Suprapubic skin (tissue), 4 donors: ENCODE data around the gene STX8.

Experiments
- CTCF ChIP-seq, 2 donors: fragments of 200-600 bp in 1 of 2; fragments of 450-650 bp in 1 of 2; sonication (generic) in 1 of 2; IDR thresholded peaks; one replicate each; pipeline ENCODE4 v1.5.1; 2016 to 2019; ENCODE audit warnings: antibody characterized with exemption in 2 of 2, mild to moderate bottlenecking in 1 of 2, moderate library complexity in 1 of 2
- POLR2A ChIP-seq, 2 donors: fragments of 450-650 bp; IDR thresholded peaks; one replicate each; pipeline ENCODE4 v1.6.1; 2017; ENCODE audit warnings: antibody characterized with exemption in 2 of 2, mild to moderate bottlenecking in 2 of 2, moderate library complexity in 2 of 2
- POLR2AphosphoS5 ChIP-seq, 3 donors: sonication (generic); formaldehyde crosslinking; IDR thresholded peaks; one replicate each; pipeline ENCODE4 v1.6.1; 2017; ENCODE audit warnings: antibody characterized with exemption in 3 of 3

DNA sequence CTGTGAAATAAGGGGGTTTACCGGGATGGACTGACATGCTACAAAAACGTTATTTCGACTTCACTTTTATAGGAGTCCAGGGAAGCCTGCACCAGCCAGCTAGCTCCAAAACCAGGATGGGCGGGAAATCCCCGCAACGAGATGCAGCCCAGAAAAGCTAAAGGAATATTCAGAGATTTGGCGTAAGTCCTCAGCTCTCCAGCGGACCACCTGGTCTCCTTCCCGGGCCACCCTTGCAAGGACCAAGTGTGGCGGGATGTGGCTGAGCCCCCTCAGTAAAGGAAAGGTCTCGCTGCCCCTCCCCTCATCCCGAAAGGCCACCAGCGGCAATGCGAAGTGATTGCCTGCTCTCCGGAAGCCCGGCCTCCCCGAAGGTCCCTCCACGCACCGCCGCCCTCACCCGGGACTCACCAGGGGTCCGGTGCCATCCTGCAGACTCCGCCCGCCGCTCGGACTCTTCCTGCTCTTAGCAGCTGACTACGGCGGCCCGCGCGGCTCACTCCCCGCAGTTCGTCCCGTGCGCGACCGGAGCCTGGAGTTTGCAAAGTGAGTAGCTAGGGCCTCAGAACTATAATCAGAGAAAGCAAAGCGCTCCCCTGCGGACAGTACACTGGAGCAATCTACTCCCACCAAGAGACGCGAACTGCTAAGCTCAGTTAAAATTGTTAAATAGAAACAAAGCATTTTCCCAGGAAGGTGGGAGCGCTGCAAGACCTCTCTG, at the start of gene STX8:
- TF ChIP-seq CTCF (IDR thresholded peaks at IDR 0.05) (no peak), POLR2AphosphoS5 (IDR thresholded peaks at IDR 0.05) (peak in 1 of 3 donors; percentile 96), POLR2A (IDR thresholded peaks at IDR 0.05) (no peak)
